Panc1 (cell line): ENCODE results near the gene CAND2. TPM values are rescaled to one million over a fixed set of nuclear protein-coding genes. Genes with fewer than 3 reads are reported as not detected.
"Not testable (repeated sequence)": the region's sequence is repeated elsewhere in the genome, so short reads cannot be mapped to it uniquely, and the experiment has no call there.

Experiments
- ATAC-seq: fragments of 200-7000 bp; cut with Tn5 transposase; 2 replicates; pipeline ENCODE4 v1.9.1; 2020; ENCODE audit warnings: mild to moderate bottlenecking, moderate library complexity
- BruUV-seq: library from RNA; stranded (reverse); fragments of 400-500 nt; replicated peaks from 2 replicates; lab custom pipeline; 2021; lab: Mats Ljungman, UMichigan
- CTCF ChIA-PET: fragments of 300-600 bp; sonication (Branson Sonifier 250); formaldehyde crosslinking; loops from one replicate; lab custom pipeline; 2022; ENCODE audit warnings: antibody characterized with exemption; lab: Charles Lee
- POLR2A ChIA-PET: fragments of 300-600 bp; sonication (Branson Sonifier 250); formaldehyde crosslinking; loops from one replicate; lab custom pipeline; 2022; ENCODE audit warnings: antibody characterized with exemption; lab: Charles Lee
- DNase-seq: peaks from one replicate; pipeline ENCODE4 v3.0.0-alpha.2; 2010; ENCODE audit warnings: low read depth, low spot score
- H3K27ac ChIP-seq: 2 replicates; pipeline ENCODE4 v1.5.1; 2011; ENCODE audit warnings: mild to moderate bottlenecking, low read length, inconsistent platforms
- H3K27me3 ChIP-seq: fragments of 200-500 bp; sonication (Bioruptor generic); 2 replicates; pipeline ENCODE4 v1.6.0; 2014; ENCODE audit warnings: low read length, inconsistent platforms; ENCODE audit not compliant: control insufficient read depth, insufficient read depth
- H3K36me3 ChIP-seq: fragments of 200-500 bp; sonication (Bioruptor generic); 2 replicates; pipeline ENCODE4 v1.5.1; 2014; ENCODE audit warnings: inconsistent platforms, mild to moderate bottlenecking, low read length, moderate library complexity; ENCODE audit not compliant: control insufficient read depth, insufficient read depth
- H3K4me1 ChIP-seq: 2 replicates; pipeline ENCODE4 v1.5.1; 2011; ENCODE audit warnings: inconsistent platforms, mild to moderate bottlenecking, low read length, moderate library complexity; ENCODE audit not compliant: control insufficient read depth, insufficient read depth
- H3K4me3 ChIP-seq, 2 experiments: 2 replicates each; pipeline ENCODE4 v1.5.1; 2011 to 2012; ENCODE audit warnings: low read depth in 2 of 2, low read length in 2 of 2, mild to moderate bottlenecking in 2 of 2, inconsistent platforms in 1 of 2, moderate library complexity in 1 of 2
- H3K9me3 ChIP-seq: fragments of 200-500 bp; sonication (Bioruptor generic); 2 replicates; pipeline ENCODE4 v1.5.1; 2014; ENCODE audit warnings: low read depth, mild to moderate bottlenecking, inconsistent platforms, low read length, moderate library complexity; ENCODE audit not compliant: control insufficient read depth, insufficient read depth
- POLR2AphosphoS5 ChIP-seq: IDR thresholded peaks from 2 replicates; pipeline ENCODE4 v1.6.1; 2012; ENCODE audit warnings: mild to moderate bottlenecking, low read depth, low read length, moderate library complexity
- SIN3A ChIP-seq: IDR thresholded peaks from 2 replicates; pipeline ENCODE4 v1.6.1; 2012; ENCODE audit warnings: low read depth, mild to moderate bottlenecking, low read length, moderate library complexity, borderline replicate concordance; ENCODE audit not compliant: insufficient read depth
- TCF7L2 ChIP-seq: IDR thresholded peaks from 2 replicates; pipeline ENCODE4 v1.6.1; 2011; ENCODE audit warnings: mild to moderate bottlenecking, low read depth, low read length, inconsistent platforms
- in situ Hi-C: cut with HindIII; loops from 2 replicates; pipeline ENCODE4 v1.10.0; 2016; ENCODE audit warnings: low sequenced_read_pairs, low pct_unique_long_range_greater_than_20kb
- intact Hi-C: fragments of 100-400 bp; cut with micrococcal nuclease; formaldehyde crosslinking; loops from one replicate; pipeline ENCODE4 v1.10.0; 2022; ENCODE audit not compliant: unreplicated experiment
- total RNA-seq: library from RNA; stranded (reverse); gene quantifications from one replicate; pipeline ENCODE4 v1.2.1, GENCODE V29; 2021; ENCODE audit not compliant: unreplicated experiment
- TF ChIP-seq, protein P1 (sequence below): fragments of 450-650 bp; IDR thresholded peaks from 2 replicates; pipeline ENCODE4 v1.5.1; 2017; ENCODE audit warnings: mild to moderate bottlenecking
- TF ChIP-seq, protein P2 (sequence below), 2 experiments: IDR thresholded peaks; 2 replicates each; pipeline ENCODE4 v1.6.1; 2011 to 2012; ENCODE audit warnings: low read depth in 2 of 2, control low read depth in 1 of 2, low read length in 1 of 2, mild to moderate bottlenecking in 1 of 2, moderate library complexity in 1 of 2; ENCODE audit not compliant: insufficient read depth in 1 of 2

The CAND2 gene
- total RNA-seq, 1 experiment from 2014 or later, result 0.13 TPM

DNA sequence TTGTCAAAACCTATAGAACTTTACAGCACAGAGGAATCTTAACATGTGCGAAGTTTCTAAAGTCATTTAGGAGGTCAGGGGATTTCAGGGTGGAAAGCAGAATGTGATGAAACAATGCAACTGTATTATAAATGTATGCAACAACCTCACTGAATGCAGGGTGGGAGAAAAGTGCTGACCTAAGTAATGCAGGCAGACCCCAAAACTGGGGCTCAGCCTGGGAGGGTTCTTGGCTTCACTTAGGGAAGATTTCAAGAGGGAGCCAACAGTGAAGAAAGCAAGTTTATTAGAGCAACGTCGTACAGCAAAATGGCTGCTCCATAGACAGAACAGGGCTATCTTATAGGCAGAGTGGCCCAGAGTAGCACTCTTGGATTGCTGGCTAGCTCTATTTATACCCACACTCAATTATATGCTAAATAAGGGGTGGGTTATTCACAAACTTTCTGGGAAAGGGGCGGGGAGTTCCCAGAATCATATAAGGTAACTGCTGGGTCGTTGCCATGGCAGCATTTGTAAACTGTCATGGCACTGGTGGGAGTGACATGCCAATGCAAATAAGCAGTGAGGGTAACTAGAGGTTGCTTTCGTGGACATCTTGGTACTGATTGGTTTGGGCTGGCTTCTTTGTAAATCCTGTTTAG lies 14.2 kb upstream of the CAND2 start:
- Histone ChIP-seq H3K27ac (no peak overlapping the region), H3K4me3 (no peak overlapping the region), H3K9me3 (no peaks in the 10 kb centered on the region), H3K36me3 (no peaks in the 10 kb centered on the region), H3K27me3 (no peaks in the 10 kb centered on the region), H3K4me1 (no peaks in the 10 kb centered on the region)
- no peak for DNase-seq
- ChIA-PET POLR2A (no interaction called here), CTCF (no interaction called here)
- intact Hi-C loops, result no loop called here
- in situ Hi-C loops, result no loop called here
- TF ChIP-seq POLR2AphosphoS5 (no peak), TCF7L2 (no peak), SIN3A (no peak)
- TF ChIP-seq, protein P1, sequence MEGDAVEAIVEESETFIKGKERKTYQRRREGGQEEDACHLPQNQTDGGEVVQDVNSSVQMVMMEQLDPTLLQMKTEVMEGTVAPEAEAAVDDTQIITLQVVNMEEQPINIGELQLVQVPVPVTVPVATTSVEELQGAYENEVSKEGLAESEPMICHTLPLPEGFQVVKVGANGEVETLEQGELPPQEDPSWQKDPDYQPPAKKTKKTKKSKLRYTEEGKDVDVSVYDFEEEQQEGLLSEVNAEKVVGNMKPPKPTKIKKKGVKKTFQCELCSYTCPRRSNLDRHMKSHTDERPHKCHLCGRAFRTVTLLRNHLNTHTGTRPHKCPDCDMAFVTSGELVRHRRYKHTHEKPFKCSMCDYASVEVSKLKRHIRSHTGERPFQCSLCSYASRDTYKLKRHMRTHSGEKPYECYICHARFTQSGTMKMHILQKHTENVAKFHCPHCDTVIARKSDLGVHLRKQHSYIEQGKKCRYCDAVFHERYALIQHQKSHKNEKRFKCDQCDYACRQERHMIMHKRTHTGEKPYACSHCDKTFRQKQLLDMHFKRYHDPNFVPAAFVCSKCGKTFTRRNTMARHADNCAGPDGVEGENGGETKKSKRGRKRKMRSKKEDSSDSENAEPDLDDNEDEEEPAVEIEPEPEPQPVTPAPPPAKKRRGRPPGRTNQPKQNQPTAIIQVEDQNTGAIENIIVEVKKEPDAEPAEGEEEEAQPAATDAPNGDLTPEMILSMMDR, result no peak
- TF ChIP-seq, protein P2, sequence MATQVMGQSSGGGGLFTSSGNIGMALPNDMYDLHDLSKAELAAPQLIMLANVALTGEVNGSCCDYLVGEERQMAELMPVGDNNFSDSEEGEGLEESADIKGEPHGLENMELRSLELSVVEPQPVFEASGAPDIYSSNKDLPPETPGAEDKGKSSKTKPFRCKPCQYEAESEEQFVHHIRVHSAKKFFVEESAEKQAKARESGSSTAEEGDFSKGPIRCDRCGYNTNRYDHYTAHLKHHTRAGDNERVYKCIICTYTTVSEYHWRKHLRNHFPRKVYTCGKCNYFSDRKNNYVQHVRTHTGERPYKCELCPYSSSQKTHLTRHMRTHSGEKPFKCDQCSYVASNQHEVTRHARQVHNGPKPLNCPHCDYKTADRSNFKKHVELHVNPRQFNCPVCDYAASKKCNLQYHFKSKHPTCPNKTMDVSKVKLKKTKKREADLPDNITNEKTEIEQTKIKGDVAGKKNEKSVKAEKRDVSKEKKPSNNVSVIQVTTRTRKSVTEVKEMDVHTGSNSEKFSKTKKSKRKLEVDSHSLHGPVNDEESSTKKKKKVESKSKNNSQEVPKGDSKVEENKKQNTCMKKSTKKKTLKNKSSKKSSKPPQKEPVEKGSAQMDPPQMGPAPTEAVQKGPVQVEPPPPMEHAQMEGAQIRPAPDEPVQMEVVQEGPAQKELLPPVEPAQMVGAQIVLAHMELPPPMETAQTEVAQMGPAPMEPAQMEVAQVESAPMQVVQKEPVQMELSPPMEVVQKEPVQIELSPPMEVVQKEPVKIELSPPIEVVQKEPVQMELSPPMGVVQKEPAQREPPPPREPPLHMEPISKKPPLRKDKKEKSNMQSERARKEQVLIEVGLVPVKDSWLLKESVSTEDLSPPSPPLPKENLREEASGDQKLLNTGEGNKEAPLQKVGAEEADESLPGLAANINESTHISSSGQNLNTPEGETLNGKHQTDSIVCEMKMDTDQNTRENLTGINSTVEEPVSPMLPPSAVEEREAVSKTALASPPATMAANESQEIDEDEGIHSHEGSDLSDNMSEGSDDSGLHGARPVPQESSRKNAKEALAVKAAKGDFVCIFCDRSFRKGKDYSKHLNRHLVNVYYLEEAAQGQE (IDR thresholded peaks at IDR 0.05; ENCODE audit: insufficient read depth in 1 of 2, low read depth in 2 of 2, low read length in 1 of 2), result no peak
- no TSS peak for BruUV-seq
- no peak for ATAC-seq

DNA sequence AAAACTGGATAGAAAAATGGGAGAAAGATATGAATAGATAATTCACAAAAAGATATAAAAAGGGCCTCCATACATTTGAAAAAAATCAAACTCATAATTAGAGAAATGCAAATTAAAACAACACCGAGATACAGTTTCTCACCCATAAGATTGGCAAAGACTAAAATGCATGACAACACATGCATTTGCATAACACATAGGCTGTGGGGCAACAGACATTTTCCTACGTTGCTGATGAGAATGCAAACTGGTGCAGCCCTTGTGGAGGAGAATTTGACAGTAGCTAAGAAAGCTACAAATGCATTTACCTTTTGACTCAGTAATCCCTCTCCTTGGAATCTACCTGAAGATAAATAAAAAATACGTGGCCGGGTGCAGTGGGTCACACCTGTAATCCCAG lies 11.4 kb upstream of the CAND2 start:
- ATAC-seq (no peak), DNase-seq (no peak)
- intact Hi-C loops (no loop called here), in situ Hi-C loops (no loop called here)
- POLR2A ChIA-PET, result no interaction called here
- no TSS peak for BruUV-seq
- TF ChIP-seq SIN3A (no peak), TCF7L2 (no peak), POLR2AphosphoS5 (no peak)
- TF ChIP-seq, protein P1, result no peak
- TF ChIP-seq, protein P2 (IDR thresholded peaks at IDR 0.05; ENCODE audit: insufficient read depth in 1 of 2, low read depth in 2 of 2, low read length in 1 of 2), result no peak
- Histone ChIP-seq H3K27ac (no peak overlapping the region), H3K4me3 (no peak overlapping the region), H3K4me1 (no peaks in the 10 kb centered on the region), H3K27me3 (no peaks in the 10 kb centered on the region), H3K36me3 (no peaks in the 10 kb centered on the region), H3K9me3 (no peaks in the 10 kb centered on the region)
- CTCF ChIA-PET, result no interaction called here

DNA sequence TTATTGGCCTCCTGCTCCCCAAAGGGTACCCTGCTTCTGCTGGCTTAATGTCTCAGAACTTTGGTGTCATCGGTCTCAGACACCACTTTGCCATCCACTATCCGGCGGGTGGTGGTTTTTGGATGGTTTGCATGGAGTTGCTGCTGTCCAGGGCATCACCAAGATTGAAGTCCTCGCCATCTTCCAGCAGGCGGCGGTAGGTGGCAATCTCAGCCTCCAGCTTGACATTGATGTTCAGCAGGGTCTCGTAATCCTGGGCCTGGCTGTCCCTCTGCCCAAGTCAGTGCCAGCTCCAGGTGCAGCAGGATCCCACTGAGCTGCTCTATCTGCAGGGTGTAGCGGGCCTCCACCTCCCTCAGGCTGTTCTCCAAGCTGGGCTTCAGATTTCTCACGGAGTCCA lies 9.1 kb upstream of the CAND2 start:
- H3K4me1 ChIP-seq, BruUV-seq, in situ Hi-C loops, DNase-seq, H3K4me3 ChIP-seq, H3K27me3 ChIP-seq, H3K27ac ChIP-seq, intact Hi-C loops, ATAC-seq, POLR2A ChIA-PET, H3K9me3 ChIP-seq, H3K36me3 ChIP-seq, CTCF ChIA-PET: not testable (repeated sequence)
